Stomach (tissue), 4 donors: Measurements from ENCODE around the gene CHRNB1.
"Not testable (repeated sequence)": the region's sequence is repeated elsewhere in the genome, so short reads cannot be mapped to it uniquely, and the experiment has no call there.

Experiments
- CTCF ChIP-seq, 7 experiments: fragments of 450-650 bp in 4 of 7; fragments of 200-600 bp in 3 of 7; sonication (generic) in 3 of 7; IDR thresholded peaks; one replicate each; pipeline ENCODE4 v1.5.1; 2016 to 2019; ENCODE audit warnings: antibody characterized with exemption in 7 of 7, control low read depth in 2 of 7, mild to moderate bottlenecking in 1 of 7
- POLR2A ChIP-seq, 4 donors: fragments of 450-650 bp; IDR thresholded peaks; one replicate each; pipeline ENCODE4 v1.6.1; 2016; ENCODE audit warnings: antibody characterized with exemption in 4 of 4, control low read depth in 2 of 4, mild to moderate bottlenecking in 1 of 4, moderate library complexity in 1 of 4

- not testable (repeated sequence) for TF ChIP-seq CTCF, POLR2A (IDR thresholded peaks at IDR 0.05)
Measured at GRCh38 chr17:7474767-7475166, 29.9 kb downstream of the CHRNB1 start.
